Vein endothelial cell (primary cell): ENCODE data around the gene NOMO2. TPM values are rescaled to one million over a fixed set of nuclear protein-coding genes. Genes with fewer than 3 reads are reported as not detected.

Experiments used
- small RNA-seq: library from RNA; depleted of rRNA; stranded (forward); fragments of <200 nt; gene quantifications from one replicate; pipeline ENCODE3, GENCODE V24; 2012
- total RNA-seq: library from RNA; depleted of rRNA; stranded (reverse); fragments of >200 nt; gene quantifications from 2 replicates; pipeline ENCODE4 v1.2.3, GENCODE V29; 2012

NOMO2 gene, protein sequence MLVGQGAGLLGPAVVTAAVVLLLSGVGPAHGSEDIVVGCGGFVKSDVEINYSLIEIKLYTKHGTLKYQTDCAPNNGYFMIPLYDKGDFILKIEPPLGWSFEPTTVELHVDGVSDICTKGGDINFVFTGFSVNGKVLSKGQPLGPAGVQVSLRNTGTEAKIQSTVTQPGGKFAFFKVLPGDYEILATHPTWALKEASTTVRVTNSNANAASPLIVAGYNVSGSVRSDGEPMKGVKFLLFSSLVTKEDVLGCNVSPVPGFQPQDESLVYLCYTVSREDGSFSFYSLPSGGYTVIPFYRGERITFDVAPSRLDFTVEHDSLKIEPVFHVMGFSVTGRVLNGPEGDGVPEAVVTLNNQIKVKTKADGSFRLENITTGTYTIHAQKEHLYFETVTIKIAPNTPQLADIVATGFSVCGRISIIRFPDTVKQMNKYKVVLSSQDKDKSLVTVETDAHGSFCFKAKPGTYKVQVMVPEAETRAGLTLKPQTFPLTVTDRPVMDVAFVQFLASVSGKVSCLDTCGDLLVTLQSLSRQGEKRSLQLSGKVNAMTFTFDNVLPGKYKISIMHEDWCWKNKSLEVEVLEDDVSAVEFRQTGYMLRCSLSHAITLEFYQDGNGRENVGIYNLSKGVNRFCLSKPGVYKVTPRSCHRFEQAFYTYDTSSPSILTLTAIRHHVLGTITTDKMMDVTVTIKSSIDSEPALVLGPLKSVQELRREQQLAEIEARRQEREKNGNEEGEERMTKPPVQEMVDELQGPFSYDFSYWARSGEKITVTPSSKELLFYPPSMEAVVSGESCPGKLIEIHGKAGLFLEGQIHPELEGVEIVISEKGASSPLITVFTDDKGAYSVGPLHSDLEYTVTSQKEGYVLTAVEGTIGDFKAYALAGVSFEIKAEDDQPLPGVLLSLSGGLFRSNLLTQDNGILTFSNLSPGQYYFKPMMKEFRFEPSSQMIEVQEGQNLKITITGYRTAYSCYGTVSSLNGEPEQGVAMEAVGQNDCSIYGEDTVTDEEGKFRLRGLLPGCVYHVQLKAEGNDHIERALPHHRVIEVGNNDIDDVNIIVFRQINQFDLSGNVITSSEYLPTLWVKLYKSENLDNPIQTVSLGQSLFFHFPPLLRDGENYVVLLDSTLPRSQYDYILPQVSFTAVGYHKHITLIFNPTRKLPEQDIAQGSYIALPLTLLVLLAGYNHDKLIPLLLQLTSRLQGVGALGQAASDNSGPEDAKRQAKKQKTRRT
- total RNA-seq: 115 and 120 TPM in 2 replicates

DNA sequence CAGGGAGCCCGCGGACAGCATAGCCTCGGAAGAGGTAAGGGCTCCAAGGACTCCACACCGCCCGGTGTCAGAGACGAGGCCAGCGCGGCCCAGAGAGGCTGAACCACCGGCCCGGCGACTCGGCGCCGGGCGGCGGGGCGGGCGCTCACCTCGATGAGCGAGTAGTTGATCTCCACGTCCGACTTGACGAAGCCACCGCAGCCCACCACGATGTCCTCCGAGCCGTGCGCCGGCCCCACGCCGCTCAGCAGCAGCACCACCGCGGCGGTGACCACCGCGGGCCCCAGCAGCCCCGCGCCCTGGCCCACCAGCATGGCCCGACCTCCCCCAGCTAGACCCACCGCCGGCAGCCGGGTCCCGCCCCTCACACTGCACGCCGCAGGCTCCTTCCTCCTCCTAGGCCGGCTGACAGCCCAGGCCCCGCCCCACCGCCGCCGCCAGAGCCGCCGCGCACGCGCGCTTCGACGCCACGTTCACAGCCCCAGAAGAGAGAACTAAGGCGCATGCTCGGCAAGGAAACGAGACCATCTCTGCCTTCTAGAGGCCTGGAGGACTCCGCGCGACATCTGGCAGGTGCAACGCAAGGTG, at the start of gene NOMO2:
Gene NOMO2 (minus strand): TSS at position 371 of the 588 bp plus-strand sequence. CDS start 57 bp downstream, at position 314.

Small RNAs within 50 kb of the gene (small RNA-seq; reads per million reads assigned to genes)
- gene MIR3179-3 (not detected), gene MIR3179-4 (not detected), gene MIR3180-3 (not detected), gene MIR3670-3 (not detected), gene MIR3670-4 (not detected), gene MIR6770-3 (not detected), gene RF00019 (not detected)

Other genes starting within 250 kb of the NOMO2 start
- 0.19 TPM in 1 of 2 replicates, not detected in the other for gene NPIPA8, start 225.4 kb downstream of the NOMO2 start, total RNA-seq
- gene RPS15A, start 228.2 kb upstream of the NOMO2 start, total RNA-seq: 1,773 and 1,813 TPM in 2 replicates
- 317 and 338 TPM in 2 replicates for gene ARL6IP1, start 239.5 kb upstream of the NOMO2 start, total RNA-seq